Posterior vena cava (tissue), 2 donors: ENCODE results near the gene CDC42EP3. TPM values are rescaled to one million over a fixed set of nuclear protein-coding genes. Genes with fewer than 3 reads are reported as not detected.

ENCODE experiments used
- DNase-seq: peaks from one replicate; pipeline ENCODE4 v3.0.0-alpha.2; 2020; ENCODE audit warnings: low spot score
- intact Hi-C, 2 donors: fragments of 100-400 bp; cut with DNase I; formaldehyde crosslinking; loops; one replicate each; pipeline versions ENCODE4 v1.14.1 to v1.14.2; 2022 to 2023
- total RNA-seq, 2 donors: library from RNA; stranded (reverse); fragmentation: NEBNext Ultra II Directional; extraction: Animal tissue kit (Norgen Biotek cat#: 25700); gene quantifications; one replicate each; pipeline ENCODE4 v1.2.1, GENCODE V29; 2021
- donor health status: DM: yes; HTN: yes; CAD: no.
- donor health status: DM: yes; HTN: yes; CAD: no.

CDC42EP3 gene
- total RNA-seq, 2 donors from 2014 or later, result 74.5 to 95.3 TPM

DNA sequence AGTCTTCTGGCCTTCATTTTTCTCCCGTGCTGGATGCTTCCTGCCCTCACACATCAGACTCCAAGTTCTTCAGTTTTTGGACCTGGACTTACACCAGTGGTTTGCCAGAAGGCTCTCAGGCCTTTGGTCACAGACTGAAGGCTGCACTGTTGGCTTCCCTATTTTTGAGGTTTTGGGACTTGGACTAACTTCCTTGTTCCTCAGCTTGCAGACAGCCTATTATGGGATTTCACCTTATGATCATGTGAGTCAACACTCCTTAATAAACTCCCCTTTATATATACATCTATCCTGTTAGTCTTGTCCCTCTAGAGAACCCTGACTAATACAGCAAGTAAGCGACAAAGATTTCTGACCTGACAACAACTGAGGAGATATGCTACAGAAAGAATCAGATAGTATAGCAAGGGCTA lies 7.2 kb downstream of the CDC42EP3 start:
- intact Hi-C loops, result loop anchor here in 1 of 2 donors (10.0 kb wide), 2 partner anchors 79 to 249 kb away; no protein-coding TSS in a partner anchor

DNA sequence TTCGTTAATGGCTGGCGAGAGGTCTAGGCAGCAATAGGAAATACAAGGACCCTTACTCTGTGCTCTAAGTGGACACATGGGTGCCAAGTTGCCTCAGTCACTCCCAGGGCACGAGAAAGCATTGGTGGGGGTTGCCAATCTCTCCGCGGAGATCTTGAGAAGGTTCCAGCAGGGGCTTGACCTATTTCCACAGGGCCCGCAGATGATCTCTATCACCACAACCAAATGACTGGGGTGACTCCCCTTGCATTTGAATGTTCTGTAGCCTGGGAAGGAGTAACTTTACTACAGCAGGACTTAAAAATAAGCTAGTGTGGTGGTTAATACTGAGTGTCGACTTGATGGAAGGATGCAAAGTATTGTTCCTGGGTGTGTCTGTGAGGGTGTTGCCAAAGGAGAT lies 8.1 kb downstream of the CDC42EP3 start:
- intact Hi-C loops, result loop anchor here in 1 of 2 donors (10.0 kb wide), 2 partner anchors 79 to 249 kb away; no protein-coding TSS in a partner anchor
- DNase-seq, result no peak

More for the DNA sequence above, 7.2 kb downstream of the CDC42EP3 start:
- no peak for DNase-seq

- intact Hi-C loops, result loop anchor here in 1 of 2 donors (10.0 kb wide), 2 partner anchors 75 to 245 kb away; no protein-coding TSS in a partner anchor
- no peak for DNase-seq
Measured at GRCh38 chr2:37659723-37660122, 11.7 kb downstream of the CDC42EP3 start.

DNA sequence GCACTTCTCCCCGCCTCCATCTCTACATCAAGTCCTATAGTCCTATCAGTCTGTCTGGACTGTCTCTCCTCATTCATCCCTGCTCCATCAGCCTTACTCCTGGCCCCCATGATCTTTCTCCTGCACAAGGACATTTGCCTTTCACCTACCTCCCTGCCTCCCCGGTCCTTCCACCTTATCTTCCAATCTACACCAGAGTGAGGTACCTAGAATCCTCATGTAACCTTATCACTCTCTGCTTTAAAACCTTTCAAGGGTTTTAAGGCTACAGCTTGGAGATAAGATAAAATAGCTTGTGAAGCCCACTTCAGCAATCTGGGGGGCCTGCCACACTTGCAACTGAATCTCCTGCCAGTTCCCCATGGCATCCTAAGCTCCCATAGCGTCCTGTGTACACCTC lies 12.8 kb downstream of the CDC42EP3 start:
- no peak for DNase-seq
- intact Hi-C loops, result no loop called here

GRCh38 chr2:37657471-37657870 lies 14.0 kb downstream of the CDC42EP3 start:
- DNase-seq, result no peak
- intact Hi-C loops, result no loop called here

- no peak for DNase-seq
- intact Hi-C loops, result no loop called here
Measured at GRCh38 chr2:37656512-37657423, 14.7 kb downstream of the CDC42EP3 start.

- intact Hi-C loops, result loop anchor here in 1 of 2 donors (1.0 kb wide), 1 partner anchor 24 kb away; no protein-coding TSS in a partner anchor
Measured at GRCh38 chr2:37654932-37655841, 16.3 kb downstream of the CDC42EP3 start.

DNA sequence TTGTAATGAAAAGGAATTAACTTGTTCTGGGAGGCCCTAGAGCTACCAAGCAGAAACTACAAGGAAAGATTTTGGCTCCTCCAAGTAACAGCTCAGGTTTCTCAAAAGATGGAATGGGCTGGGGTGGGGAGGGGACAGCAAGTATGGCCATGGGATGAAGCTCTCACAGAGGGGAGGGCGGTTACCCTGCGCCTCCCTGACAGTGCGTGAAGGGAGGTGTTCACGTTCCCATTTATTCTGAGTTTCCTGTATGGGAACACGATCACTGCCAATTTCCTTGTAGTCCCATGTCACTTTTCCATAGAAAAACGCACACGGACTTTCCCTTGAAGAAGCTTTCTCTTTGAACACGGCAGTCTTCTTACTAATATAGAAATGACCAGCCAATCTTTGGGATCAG lies 17.0 kb downstream of the CDC42EP3 start:
- intact Hi-C loops, result loop anchor here in 1 of 2 donors (1.0 kb wide), 1 partner anchor 25 kb away; no protein-coding TSS in a partner anchor
- no peak for DNase-seq

More at GRCh38 chr2:37654932-37655841, 16.3 kb downstream of the CDC42EP3 start:
- no peak for DNase-seq

GRCh38 chr2:37653805-37654378 lies 17.6 kb downstream of the CDC42EP3 start:
- peak; percentile 80 for DNase-seq
- intact Hi-C loops, result loop anchor here in 1 of 2 donors (1.0 kb wide), 1 partner anchor 25 kb away; no protein-coding TSS in a partner anchor

GRCh38 chr2:37653093-37653492 lies 18.3 kb downstream of the CDC42EP3 start:
- no peak for DNase-seq
- intact Hi-C loops, result no loop called here

DNA sequence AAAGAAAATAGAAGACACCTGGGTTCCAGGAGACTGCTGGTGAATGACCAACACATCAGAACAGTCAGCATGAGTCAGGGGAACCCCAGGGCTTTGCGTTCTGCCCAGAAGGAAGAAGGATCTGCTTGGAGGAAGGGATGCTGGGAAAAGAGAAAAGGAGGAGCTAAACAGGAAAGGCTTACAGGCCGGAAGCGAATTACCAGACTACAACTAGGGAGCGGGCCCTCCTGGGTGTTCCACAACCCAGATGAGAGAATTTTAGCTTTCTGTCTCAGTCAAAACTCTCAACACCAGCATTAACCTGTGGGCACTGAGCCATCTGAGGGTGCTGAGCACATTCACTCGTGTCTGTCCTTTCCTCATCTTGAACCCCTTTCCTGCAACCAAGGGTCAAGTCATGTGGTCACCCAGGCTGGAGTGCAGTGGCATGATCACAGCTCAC lies 19.2 kb downstream of the CDC42EP3 start:
- DNase-seq, result no peak
- intact Hi-C loops, result no loop called here

DNA sequence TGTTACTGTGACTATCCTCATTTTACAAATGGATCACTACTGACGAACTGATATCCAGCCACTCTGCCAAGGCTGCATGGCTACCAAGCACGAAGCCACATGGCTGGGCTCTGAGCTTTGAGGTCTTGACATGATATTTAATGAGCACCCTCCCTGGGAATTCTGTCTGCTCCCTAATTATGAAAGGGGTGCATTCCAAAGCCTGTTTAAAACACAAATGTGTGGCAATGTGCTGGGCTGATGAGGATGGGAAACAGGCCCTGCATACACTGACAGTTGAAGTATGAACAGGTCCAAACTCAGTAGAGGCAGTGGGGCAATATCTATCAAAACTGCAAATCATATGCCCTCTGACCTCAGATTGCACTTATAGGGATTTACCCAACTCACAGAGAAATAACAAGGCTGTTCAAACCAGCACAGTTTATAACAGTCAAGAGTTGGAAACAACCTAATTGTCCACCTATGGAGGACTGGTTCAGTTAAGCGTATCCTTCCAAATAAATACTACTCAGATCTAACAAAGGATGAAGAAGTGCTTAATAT lies 20.8 kb downstream of the CDC42EP3 start:
- no peak for DNase-seq
- intact Hi-C loops, result no loop called here

DNA sequence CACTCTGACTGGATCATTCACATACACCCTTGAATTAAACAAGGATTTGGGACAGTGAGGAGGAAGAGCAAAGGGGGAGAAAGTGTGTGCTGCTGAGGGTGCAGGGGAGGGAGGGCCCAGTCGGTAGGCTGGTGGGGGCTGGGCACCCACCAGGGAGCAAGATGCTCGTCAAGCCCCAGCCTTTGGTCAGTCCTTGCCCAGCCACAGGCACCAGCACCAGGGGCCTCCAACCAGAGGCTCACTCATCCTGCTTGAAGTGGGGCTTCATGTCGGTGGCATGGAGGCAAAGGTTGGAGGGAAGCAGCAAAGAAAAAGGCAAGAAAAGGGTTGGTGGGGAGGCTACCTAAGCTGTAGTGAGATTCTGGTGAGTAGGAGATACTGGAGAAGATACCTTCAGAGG lies 21.9 kb downstream of the CDC42EP3 start:
- no peak for DNase-seq
- intact Hi-C loops, result no loop called here

DNA sequence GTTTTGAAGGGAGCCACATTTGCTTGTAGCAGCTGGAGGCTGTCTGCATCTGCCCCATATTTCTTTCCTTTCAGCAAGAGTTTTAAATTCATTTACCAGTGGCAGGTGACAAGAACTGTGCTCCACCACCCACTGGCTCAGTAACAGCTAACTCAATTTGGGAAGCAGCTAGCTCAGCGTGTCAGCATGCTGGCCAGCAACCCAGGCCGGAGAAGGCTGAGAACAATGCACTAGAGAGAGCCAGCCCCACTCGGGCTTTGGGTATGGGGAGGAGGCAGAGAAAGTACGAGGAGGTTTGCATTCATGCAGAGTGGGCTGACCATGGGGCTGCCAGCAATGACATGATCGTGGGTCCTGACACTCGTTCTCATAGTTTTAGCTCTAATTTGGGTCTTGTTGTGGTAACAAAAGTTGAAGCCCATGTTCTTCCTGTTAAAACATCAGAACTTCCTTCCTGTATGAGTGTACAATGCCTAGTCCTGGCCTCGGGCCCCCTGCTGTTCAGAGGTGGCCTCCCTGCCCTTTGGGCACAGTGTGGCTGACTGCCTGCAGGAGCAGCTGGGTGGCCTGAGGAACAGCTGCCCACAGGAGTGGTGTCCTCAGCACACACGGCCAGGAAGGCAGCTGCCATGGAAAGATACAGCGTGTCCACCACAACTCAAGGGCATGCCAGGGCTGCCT lies 23.0 kb downstream of the CDC42EP3 start:
- intact Hi-C loops, result no loop called here

DNA sequence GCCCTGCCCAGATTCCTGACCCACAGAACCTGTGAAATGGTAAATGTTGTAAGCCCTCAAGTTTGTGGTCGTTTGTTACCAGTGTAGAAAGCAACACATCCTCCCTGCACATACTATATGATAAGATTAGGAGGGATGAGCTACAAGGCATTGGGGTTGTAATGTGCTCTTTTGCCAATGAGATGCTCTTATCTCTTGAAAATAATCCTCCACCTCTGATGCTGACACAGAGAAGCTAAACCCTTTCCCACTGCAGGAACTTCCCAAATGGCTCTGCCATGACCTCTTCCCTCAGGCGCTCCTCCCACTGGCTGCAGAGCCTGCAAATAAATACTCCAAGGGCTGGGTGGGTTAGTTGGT lies 23.5 kb downstream of the CDC42EP3 start:
- intact Hi-C loops, result no loop called here
- DNase-seq, result no peak

More for the DNA sequence above, 23.0 kb downstream of the CDC42EP3 start:
- DNase-seq, result peak; percentile 89

- intact Hi-C loops, result no loop called here
- DNase-seq, result no peak
Measured at GRCh38 chr2:37645836-37646235, 25.6 kb downstream of the CDC42EP3 start.

DNA sequence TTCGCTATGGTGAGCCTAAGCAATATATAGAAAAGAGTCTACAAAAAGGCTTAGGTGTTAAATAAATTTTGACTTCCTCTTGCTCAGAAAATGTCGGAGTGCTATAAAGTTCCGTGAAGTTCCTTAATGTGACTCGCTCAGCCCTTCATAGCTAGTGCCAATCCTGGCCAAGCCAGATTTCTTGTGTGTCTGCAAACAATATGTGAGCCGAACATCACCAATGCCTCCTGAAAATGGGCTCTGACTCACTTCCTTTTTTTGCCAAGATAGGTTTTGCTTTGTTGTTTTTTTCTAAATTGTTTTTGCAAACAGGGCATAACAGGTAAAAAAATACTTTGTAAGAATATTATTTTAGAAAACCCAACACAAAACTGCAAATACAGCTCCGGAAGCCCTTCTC lies 26.1 kb downstream of the CDC42EP3 start:
- DNase-seq, result no peak
- intact Hi-C loops, result no loop called here

- no peak for DNase-seq
- intact Hi-C loops, result no loop called here
Measured at GRCh38 chr2:37644191-37644590, 27.3 kb downstream of the CDC42EP3 start.
